Keratinocyte (primary cell): Measurements from ENCODE around the gene C10orf90. TPM values are rescaled to one million over a fixed set of nuclear protein-coding genes. Genes with fewer than 3 reads are reported as not detected.

ENCODE experiments used
- DNase-seq: peaks from one replicate; pipeline ENCODE4 v3.0.0-alpha.2; 2011; ENCODE audit warnings: low read depth, missing footprints, low spot score
- FAIRE-seq: peaks from 2 replicates; lab custom pipeline; 2011; peaks lifted over from hg19 to GRCh38; lab: Jason Lieb, UNC
- H2AFZ ChIP-seq: 2 replicates; pipeline ENCODE4 v1.6.0; 2012; ENCODE audit warnings: low read length, control low read depth, inconsistent platforms; ENCODE audit not compliant: control insufficient read depth
- H3K27ac ChIP-seq: 2 replicates; pipeline ENCODE4 v1.5.1; 2011; ENCODE audit warnings: low read length; ENCODE audit not compliant: control insufficient read depth, insufficient read depth
- H3K27me3 ChIP-seq: 3 replicates; pipeline ENCODE4 v1.6.0; 2011; ENCODE audit warnings: low read length; ENCODE audit not compliant: control insufficient read depth, insufficient read depth; ENCODE audit errors: extremely low read depth
- H3K36me3 ChIP-seq, 2 experiments: 2 replicates in 1 of 2; 3 replicates in 1 of 2; pipeline ENCODE4 v1.5.1; 2011; ENCODE audit warnings: low read length in 2 of 2, mild to moderate bottlenecking in 1 of 2; ENCODE audit not compliant: control insufficient read depth in 2 of 2, insufficient read depth in 2 of 2; ENCODE audit errors: extremely low read depth in 1 of 2
- H3K4me1 ChIP-seq: 3 replicates; pipeline ENCODE4 v1.5.1; 2011; ENCODE audit warnings: low read length; ENCODE audit not compliant: control insufficient read depth, insufficient read depth; ENCODE audit errors: extremely low read depth
- H3K4me2 ChIP-seq: 3 replicates; pipeline ENCODE4 v1.6.0; 2011; ENCODE audit warnings: low read depth, low read length; ENCODE audit not compliant: control insufficient read depth, insufficient read depth; ENCODE audit errors: extremely low read depth
- H3K4me3 ChIP-seq, 3 experiments: fragments of 200-600 bp in 1 of 3; sonication (generic) in 1 of 3; 2 replicates in 2 of 3; 3 replicates in 1 of 3; pipeline ENCODE4 v1.5.1; 2011 to 2016; ENCODE audit warnings: low read length in 3 of 3, mild to moderate bottlenecking in 3 of 3, control low read depth in 2 of 3, inconsistent platforms in 1 of 3, low read depth in 1 of 3, mixed read lengths in 1 of 3, mixed run types in 1 of 3, moderate library complexity in 1 of 3; ENCODE audit not compliant: control insufficient read depth in 2 of 3, insufficient read depth in 2 of 3; ENCODE audit errors: extremely low read depth in 1 of 3
- H3K79me2 ChIP-seq: 2 replicates; pipeline ENCODE4 v1.6.0; 2012; ENCODE audit warnings: low read length; ENCODE audit not compliant: control insufficient read depth, insufficient read depth
- H3K9ac ChIP-seq: 3 replicates; pipeline ENCODE4 v1.6.0; 2011; ENCODE audit warnings: low read length; ENCODE audit not compliant: control insufficient read depth, insufficient read depth; ENCODE audit errors: extremely low read depth
- H3K9me1 ChIP-seq: 3 replicates; pipeline ENCODE4 v1.6.0; 2011; ENCODE audit warnings: low read length; ENCODE audit not compliant: control insufficient read depth, insufficient read depth; ENCODE audit errors: extremely low read depth
- H3K9me3 ChIP-seq: 2 replicates; pipeline ENCODE4 v1.5.1; 2012; ENCODE audit warnings: low read depth, low read length; ENCODE audit not compliant: control insufficient read depth
- H4K20me1 ChIP-seq: 3 replicates; pipeline ENCODE4 v1.6.0; 2011; ENCODE audit warnings: low read length; ENCODE audit not compliant: control insufficient read depth, insufficient read depth; ENCODE audit errors: extremely low read depth
- CTCF ChIP-seq, 3 experiments: IDR thresholded peaks in 1 of 3; conservative IDR thresholded peaks in 1 of 3; optimal IDR thresholded peaks in 1 of 3; 2 replicates in 2 of 3; 3 replicates in 1 of 3; pipeline versions ENCODE3 to v1.5.1; 2011; ENCODE audit warnings: low read length in 3 of 3, mild to moderate bottlenecking in 3 of 3, moderate library complexity in 2 of 3, control low read depth in 1 of 3, inconsistent platforms in 1 of 3; ENCODE audit not compliant: insufficient read depth in 2 of 3; ENCODE audit errors: extremely low read depth in 1 of 3
- EZH2 ChIP-seq: IDR thresholded peaks from one replicate; pipeline ENCODE4 v1.6.1; 2012; ENCODE audit warnings: inconsistent platforms, mild to moderate bottlenecking, low read length, moderate library complexity
- dilution Hi-C: fragments of 300-500 bp; cut with MboI; formaldehyde crosslinking; loops from one replicate; pipeline ENCODE4 v1.7.0; 2020; ENCODE audit warnings: low sequenced_read_pairs; ENCODE audit not compliant: extremely low pct_ligation_motif_present
- polyA plus RNA-seq, 5 experiments: library from polyadenylated mRNA; depleted of rRNA in 3 of 5; stranded (reverse) in 3 of 5; stranded (forward) in 1 of 5; unstranded in 1 of 5; fragments of >200 nt; gene quantifications; 1 replicate in 1 of 5; 2 replicates in 3 of 5; 3 replicates in 1 of 5; pipeline versions ENCODE4 v1.2.1 to v1.2.3, GENCODE V29; 2011 to 2012; ENCODE audit warnings: missing spikeins in 2 of 5, low read depth in 1 of 5, low replicate concordance in 1 of 5

C10orf90 gene
- polyA plus RNA-seq, 1 donor (not counting 4 experiments of a cell fraction or from before 2014, with no cell fraction given) = not detected

GRCh38 chr10:126713594-126713993 lies 43.1 kb upstream of the C10orf90 start:
- Histone ChIP-seq H3K4me2 (no peak overlapping the region), H3K36me3 (no peaks in the 10 kb centered on the region), H3K4me1 (no peaks in the 10 kb centered on the region), H3K9ac (no peak overlapping the region), H3K79me2 (no peaks in the 10 kb centered on the region), H3K4me3 (no peak overlapping the region), H4K20me1 (no peaks in the 10 kb centered on the region), H2AFZ (no peak overlapping the region), H3K27ac (no peak overlapping the region), H3K9me3 (no peaks in the 10 kb centered on the region), H3K27me3 (no peaks in the 10 kb centered on the region), H3K9me1 (no peaks in the 10 kb centered on the region)
- no peak for TF ChIP-seq EZH2
- TF ChIP-seq CTCF (optimal IDR thresholded peaks at IDR 0.05 in 1 of 3, IDR thresholded peaks at IDR 0.05 in 1 of 3, conservative IDR thresholded peaks at IDR 0.05 in 1 of 3; ENCODE audit: extremely low read depth in 1 of 3, insufficient read depth in 2 of 3, low read length in 3 of 3) = no peak
- dilution Hi-C loops = no loop called here
- DNase-seq = no peak
- no peak for FAIRE-seq

- H3K79me2 ChIP-seq = no peaks in the 10 kb centered on the region
- H3K9ac ChIP-seq = no peak overlapping the region
- FAIRE-seq (no peak), DNase-seq (no peak)
- no peaks in the 10 kb centered on the region for H3K9me1 ChIP-seq
- no peaks in the 10 kb centered on the region for H3K27me3 ChIP-seq
- TF ChIP-seq EZH2 = no peak
- no peak for TF ChIP-seq CTCF (optimal IDR thresholded peaks at IDR 0.05 in 1 of 3, IDR thresholded peaks at IDR 0.05 in 1 of 3, conservative IDR thresholded peaks at IDR 0.05 in 1 of 3; ENCODE audit: extremely low read depth in 1 of 3, insufficient read depth in 2 of 3, low read length in 3 of 3)
- dilution Hi-C loops = no loop called here
- no peak overlapping the region for H2AFZ ChIP-seq
- H3K4me3 ChIP-seq = no peak overlapping the region
- H3K4me2 ChIP-seq = no peak overlapping the region
- no peaks in the 10 kb centered on the region for H4K20me1 ChIP-seq
- H3K36me3 ChIP-seq = no peaks in the 10 kb centered on the region
- no peak overlapping the region for H3K27ac ChIP-seq
- no peaks in the 10 kb centered on the region for H3K9me3 ChIP-seq
- no peaks in the 10 kb centered on the region for H3K4me1 ChIP-seq
Observed at GRCh38 chr10:126712681-126713080, 42.2 kb upstream of the C10orf90 start.
